Gastrocnemius medialis (tissue), 4 donors: ENCODE data around the gene LCN2.

Experiments used
- CTCF ChIP-seq, 5 experiments: fragments of 450-650 bp in 3 of 5; fragments of 200-600 bp in 2 of 5; sonication (generic) in 2 of 5; IDR thresholded peaks in 4 of 5; conservative IDR thresholded peaks in 1 of 5; 1 replicate in 4 of 5; 2 replicates in 1 of 5; pipeline ENCODE4 v1.5.1; 2016 to 2019; ENCODE audit warnings: antibody characterized with exemption in 5 of 5, mild to moderate bottlenecking in 3 of 5, moderate library complexity in 3 of 5
- POLR2A ChIP-seq, 2 donors: fragments of 450-650 bp; IDR thresholded peaks; one replicate each; pipeline ENCODE4 v1.6.1; 2017; ENCODE audit warnings: antibody characterized with exemption in 2 of 2, mild to moderate bottlenecking in 2 of 2, moderate library complexity in 2 of 2

DNA sequence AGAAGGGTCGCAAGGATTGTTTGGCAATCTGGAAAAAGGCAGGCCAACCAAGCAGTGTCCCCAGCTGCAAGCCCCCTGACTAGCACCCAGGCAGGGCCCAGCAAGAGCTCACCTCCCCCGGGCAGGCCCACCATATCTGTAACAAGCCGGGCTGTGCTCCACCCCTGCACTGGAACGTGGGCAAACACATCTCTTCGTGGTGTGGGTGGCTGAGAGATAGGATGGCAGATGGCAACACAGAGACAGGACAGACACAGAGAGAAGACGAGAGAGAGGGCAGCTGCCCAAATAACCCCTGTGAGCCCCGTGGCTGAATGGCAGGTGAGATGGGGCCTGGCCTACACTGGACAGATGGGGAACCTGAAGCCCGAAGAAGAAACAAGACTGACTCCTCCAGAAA is 20.2 kb downstream of the LCN2 start:
- no peak for TF ChIP-seq POLR2A (IDR thresholded peaks at IDR 0.05)
- no peak for TF ChIP-seq CTCF (IDR thresholded peaks at IDR 0.05 in 4 of 5, conservative IDR thresholded peaks at IDR 0.05 in 1 of 5)
